ENCODE results near the gene CCDC192.

The CCDC192 gene

DNA sequence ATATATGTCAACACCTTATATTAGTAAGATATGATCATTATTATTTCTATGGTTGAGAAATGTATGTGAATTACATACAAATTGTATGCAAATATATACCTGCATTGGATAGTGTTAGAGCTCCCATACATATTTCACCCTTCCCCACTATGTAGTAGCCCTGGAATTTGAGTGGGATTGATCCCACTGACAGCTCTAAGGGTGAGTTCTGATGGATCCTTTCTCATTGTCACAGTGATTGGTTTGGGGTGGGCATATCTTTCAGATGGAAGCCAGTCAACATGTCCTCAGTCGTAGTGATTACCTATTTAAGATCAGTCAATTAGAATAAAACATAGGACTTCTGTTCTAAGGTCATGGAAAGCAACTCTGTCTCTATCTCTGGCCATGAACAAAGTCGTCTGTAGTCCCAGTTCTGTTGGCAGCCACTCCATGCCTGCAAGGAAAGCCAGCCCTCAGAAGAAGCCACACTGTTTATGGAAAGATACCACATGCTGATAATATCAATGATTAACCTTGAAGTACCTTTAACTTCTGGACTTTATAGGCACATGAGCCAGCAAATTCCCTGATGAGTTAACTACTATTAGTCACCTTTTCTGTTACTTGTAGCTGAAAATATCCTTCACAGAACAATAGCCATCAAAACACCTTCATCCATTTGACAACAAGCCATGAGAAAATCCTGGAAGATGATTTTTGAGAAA, 5.1 kb upstream of the CCDC192 start:
- Histone ChIP-seq H3K36me3 (ENCODE audit: control insufficient read depth in 2 of 2, insufficient read depth in 1 of 2, low read length in 2 of 2) (no peaks in the 10 kb centered on the region), H3K9me3 (ENCODE audit: control insufficient read depth, insufficient read depth, low read depth, low read length) (no peaks in the 10 kb centered on the region), H3K4me3 (ENCODE audit: low read depth, low read length) (no peak overlapping the region), H3K4me1 (ENCODE audit: control insufficient read depth, insufficient read depth, low read length) (peaks cover 11% of the 10 kb centered on the region), H3K27ac (ENCODE audit: extremely low read depth, low read depth, low read length) (no peak overlapping the region)
- POLR2A ChIA-PET, result no interaction called here
- TF ChIP-seq ZNF48 (tag by site-specific recombination; IDR thresholded peaks at IDR 0.05) (no peak), ZNF335 (tag by site-specific recombination; conservative IDR thresholded peaks at IDR 0.05) (peak; percentile 40; the same call in 1 of the 2 replicates), OSR2 (tag by site-specific recombination; IDR thresholded peaks at IDR 0.05) (peak; percentile 40; the same call in 1 of the 2 replicates), ZNF23 (tag by site-specific recombination; IDR thresholded peaks at IDR 0.05; ENCODE audit: borderline replicate concordance) (no peak)
- TF ChIP-seq, protein P1, sequence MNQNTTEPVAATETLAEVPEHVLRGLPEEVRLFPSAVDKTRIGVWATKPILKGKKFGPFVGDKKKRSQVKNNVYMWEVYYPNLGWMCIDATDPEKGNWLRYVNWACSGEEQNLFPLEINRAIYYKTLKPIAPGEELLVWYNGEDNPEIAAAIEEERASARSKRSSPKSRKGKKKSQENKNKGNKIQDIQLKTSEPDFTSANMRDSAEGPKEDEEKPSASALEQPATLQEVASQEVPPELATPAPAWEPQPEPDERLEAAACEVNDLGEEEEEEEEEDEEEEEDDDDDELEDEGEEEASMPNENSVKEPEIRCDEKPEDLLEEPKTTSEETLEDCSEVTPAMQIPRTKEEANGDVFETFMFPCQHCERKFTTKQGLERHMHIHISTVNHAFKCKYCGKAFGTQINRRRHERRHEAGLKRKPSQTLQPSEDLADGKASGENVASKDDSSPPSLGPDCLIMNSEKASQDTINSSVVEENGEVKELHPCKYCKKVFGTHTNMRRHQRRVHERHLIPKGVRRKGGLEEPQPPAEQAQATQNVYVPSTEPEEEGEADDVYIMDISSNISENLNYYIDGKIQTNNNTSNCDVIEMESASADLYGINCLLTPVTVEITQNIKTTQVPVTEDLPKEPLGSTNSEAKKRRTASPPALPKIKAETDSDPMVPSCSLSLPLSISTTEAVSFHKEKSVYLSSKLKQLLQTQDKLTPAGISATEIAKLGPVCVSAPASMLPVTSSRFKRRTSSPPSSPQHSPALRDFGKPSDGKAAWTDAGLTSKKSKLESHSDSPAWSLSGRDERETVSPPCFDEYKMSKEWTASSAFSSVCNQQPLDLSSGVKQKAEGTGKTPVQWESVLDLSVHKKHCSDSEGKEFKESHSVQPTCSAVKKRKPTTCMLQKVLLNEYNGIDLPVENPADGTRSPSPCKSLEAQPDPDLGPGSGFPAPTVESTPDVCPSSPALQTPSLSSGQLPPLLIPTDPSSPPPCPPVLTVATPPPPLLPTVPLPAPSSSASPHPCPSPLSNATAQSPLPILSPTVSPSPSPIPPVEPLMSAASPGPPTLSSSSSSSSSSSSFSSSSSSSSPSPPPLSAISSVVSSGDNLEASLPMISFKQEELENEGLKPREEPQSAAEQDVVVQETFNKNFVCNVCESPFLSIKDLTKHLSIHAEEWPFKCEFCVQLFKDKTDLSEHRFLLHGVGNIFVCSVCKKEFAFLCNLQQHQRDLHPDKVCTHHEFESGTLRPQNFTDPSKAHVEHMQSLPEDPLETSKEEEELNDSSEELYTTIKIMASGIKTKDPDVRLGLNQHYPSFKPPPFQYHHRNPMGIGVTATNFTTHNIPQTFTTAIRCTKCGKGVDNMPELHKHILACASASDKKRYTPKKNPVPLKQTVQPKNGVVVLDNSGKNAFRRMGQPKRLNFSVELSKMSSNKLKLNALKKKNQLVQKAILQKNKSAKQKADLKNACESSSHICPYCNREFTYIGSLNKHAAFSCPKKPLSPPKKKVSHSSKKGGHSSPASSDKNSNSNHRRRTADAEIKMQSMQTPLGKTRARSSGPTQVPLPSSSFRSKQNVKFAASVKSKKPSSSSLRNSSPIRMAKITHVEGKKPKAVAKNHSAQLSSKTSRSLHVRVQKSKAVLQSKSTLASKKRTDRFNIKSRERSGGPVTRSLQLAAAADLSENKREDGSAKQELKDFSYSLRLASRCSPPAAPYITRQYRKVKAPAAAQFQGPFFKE (tag by site-specific recombination; IDR thresholded peaks at IDR 0.05; ENCODE audit: borderline replicate concordance), result no peak
- TF ChIP-seq, protein P2, sequence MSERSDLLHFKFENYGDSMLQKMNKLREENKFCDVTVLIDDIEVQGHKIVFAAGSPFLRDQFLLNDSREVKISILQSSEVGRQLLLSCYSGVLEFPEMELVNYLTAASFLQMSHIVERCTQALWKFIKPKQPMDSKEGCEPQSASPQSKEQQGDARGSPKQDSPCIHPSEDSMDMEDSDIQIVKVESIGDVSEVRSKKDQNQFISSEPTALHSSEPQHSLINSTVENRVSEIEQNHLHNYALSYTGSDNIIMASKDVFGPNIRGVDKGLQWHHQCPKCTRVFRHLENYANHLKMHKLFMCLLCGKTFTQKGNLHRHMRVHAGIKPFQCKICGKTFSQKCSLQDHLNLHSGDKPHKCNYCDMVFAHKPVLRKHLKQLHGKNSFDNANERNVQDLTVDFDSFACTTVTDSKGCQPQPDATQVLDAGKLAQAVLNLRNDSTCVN (tag by site-specific recombination; optimal IDR thresholded peaks at IDR 0.05), result no peak
- TF ChIP-seq, protein P3, sequence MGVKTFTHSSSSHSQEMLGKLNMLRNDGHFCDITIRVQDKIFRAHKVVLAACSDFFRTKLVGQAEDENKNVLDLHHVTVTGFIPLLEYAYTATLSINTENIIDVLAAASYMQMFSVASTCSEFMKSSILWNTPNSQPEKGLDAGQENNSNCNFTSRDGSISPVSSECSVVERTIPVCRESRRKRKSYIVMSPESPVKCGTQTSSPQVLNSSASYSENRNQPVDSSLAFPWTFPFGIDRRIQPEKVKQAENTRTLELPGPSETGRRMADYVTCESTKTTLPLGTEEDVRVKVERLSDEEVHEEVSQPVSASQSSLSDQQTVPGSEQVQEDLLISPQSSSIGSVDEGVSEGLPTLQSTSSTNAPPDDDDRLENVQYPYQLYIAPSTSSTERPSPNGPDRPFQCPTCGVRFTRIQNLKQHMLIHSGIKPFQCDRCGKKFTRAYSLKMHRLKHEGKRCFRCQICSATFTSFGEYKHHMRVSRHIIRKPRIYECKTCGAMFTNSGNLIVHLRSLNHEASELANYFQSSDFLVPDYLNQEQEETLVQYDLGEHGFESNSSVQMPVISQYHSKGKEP (tag by site-specific recombination; IDR thresholded peaks at IDR 0.05), result no peak
- CTCF ChIA-PET, result no interaction called here

DNA sequence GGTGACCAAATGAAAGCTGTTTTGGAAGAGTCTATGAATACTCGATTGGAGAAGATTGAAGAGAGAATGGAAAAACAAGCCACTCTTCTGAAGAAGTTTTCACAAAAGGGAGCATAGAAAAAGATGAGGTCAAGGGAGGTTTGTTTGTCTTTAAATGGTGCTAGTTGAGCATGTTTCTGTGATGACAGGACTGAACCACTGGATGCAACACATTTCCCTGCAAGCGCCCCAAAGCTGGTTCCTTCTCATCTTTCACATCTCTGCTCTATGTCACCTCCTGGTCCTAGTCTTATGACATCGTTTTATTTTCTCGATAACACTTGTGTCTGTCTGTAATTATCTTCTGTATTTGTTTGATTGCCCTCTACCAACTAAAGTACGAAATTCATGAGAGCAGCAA, 3.8 kb upstream of the CCDC192 start:
- CTCF ChIA-PET, result no interaction called here
- H3K36me3 ChIP-seq (ENCODE audit: control insufficient read depth in 2 of 2, insufficient read depth in 1 of 2, low read length in 2 of 2), result no peaks in the 10 kb centered on the region
- no peaks in the 10 kb centered on the region for H3K9me3 ChIP-seq (ENCODE audit: control insufficient read depth, insufficient read depth, low read depth, low read length)
- H3K27ac ChIP-seq (ENCODE audit: extremely low read depth, low read depth, low read length), result no peak overlapping the region
- no peak for TF ChIP-seq ZNF837 (tag by site-specific recombination; IDR thresholded peaks at IDR 0.05)
- TF ChIP-seq, protein P1 (tag by site-specific recombination; IDR thresholded peaks at IDR 0.05; ENCODE audit: borderline replicate concordance), result no peak
- TF ChIP-seq ZNF785 (tag by site-specific recombination; IDR thresholded peaks at IDR 0.05), result no peak
- no peak for TF ChIP-seq PRDM1 (tag by site-specific recombination; IDR thresholded peaks at IDR 0.05)
- TF ChIP-seq EGR2 (tag by site-specific recombination; IDR thresholded peaks at IDR 0.05; ENCODE audit: low read depth), result no peak
- TF ChIP-seq SP2 (tag by site-specific recombination; IDR thresholded peaks at IDR 0.05), result no peak
- TF ChIP-seq, protein P4, sequence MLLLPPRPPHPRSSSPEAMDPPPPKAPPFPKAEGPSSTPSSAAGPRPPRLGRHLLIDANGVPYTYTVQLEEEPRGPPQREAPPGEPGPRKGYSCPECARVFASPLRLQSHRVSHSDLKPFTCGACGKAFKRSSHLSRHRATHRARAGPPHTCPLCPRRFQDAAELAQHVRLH (tag by site-specific recombination; IDR thresholded peaks at IDR 0.05), result no peak
- TF ChIP-seq ZNF423 (tag by site-specific recombination; IDR thresholded peaks at IDR 0.05), result no peak
- no peak for TF ChIP-seq ZNF558 (tag by site-specific recombination; IDR thresholded peaks at IDR 0.05)
- TF ChIP-seq ZBTB48 (tag by site-specific recombination; IDR thresholded peaks at IDR 0.05), result no peak
- no peak for TF ChIP-seq ZNF560 (tag by site-specific recombination; IDR thresholded peaks at IDR 0.05; ENCODE audit: borderline replicate concordance)
- TF ChIP-seq ZNF433 (tag by site-specific recombination; IDR thresholded peaks at IDR 0.05; ENCODE audit: low read depth), result no peak
- no peak for TF ChIP-seq ZNF426 (tag by site-specific recombination; IDR thresholded peaks at IDR 0.05)
- no peak for TF ChIP-seq ZNF48 (tag by site-specific recombination; IDR thresholded peaks at IDR 0.05)
- peaks cover 11% of the 10 kb centered on the region for H3K4me1 ChIP-seq (ENCODE audit: control insufficient read depth, insufficient read depth, low read length)
- POLR2A ChIA-PET, result no interaction called here
- H3K4me3 ChIP-seq (ENCODE audit: low read depth, low read length), result no peak overlapping the region
